Fibroblast of skin of abdomen (primary cell): ENCODE data around the gene CCNL2. TPM values are rescaled to one million over a fixed set of nuclear protein-coding genes. Genes with fewer than 3 reads are reported as not detected.
"Not testable (repeated sequence)": the region's sequence is repeated elsewhere in the genome, so short reads cannot be mapped to it uniquely, and the experiment has no call there.

Experiments
- DNase-seq: peaks from one replicate; pipeline ENCODE4 v3.0.0-alpha.2; 2013
- polyA plus RNA-seq, 2 experiments: library from polyadenylated mRNA; unstranded; fragments of 120-200 nt; gene quantifications; one replicate each; pipeline ENCODE4 v1.2.1, GENCODE V29; 2013; ENCODE audit not compliant: insufficient read length in 2 of 2

CCNL2 gene
- 132 TPM for polyA plus RNA-seq (2013, experiment 1 of 2; ENCODE audit: insufficient read length)
- polyA plus RNA-seq (2013, experiment 2 of 2; ENCODE audit: insufficient read length): 128 TPM

GRCh38 chr1:1399187-1399871 is at the start of gene CCNL2:
CCNL2 (minus strand) TSS chr1:1399335; CDS start chr1:1399306, 29 bp downstream.
- peak; percentile 98 for DNase-seq

GRCh38 chr1:1446631-1447030 is 47.5 kb upstream of the CCNL2 start:
- not testable (repeated sequence) for DNase-seq

GRCh38 chr1:1442069-1442770 is 43.1 kb upstream of the CCNL2 start:
- DNase-seq: no peak

- DNase-seq: no peak
Observed at GRCh38 chr1:1441002-1441888, 42.1 kb upstream of the CCNL2 start.

GRCh38 chr1:1440262-1441001 is 41.3 kb upstream of the CCNL2 start:
- DNase-seq: no peak

- no peak for DNase-seq
Observed at GRCh38 chr1:1439546-1440261, 40.6 kb upstream of the CCNL2 start.

- no peak for DNase-seq
Observed at GRCh38 chr1:1438531-1439381, 39.6 kb upstream of the CCNL2 start.

GRCh38 chr1:1437904-1438376 is 38.8 kb upstream of the CCNL2 start:
- DNase-seq: no peak

GRCh38 chr1:1437033-1437903 is 38.1 kb upstream of the CCNL2 start:
- no peak for DNase-seq

- DNase-seq: no peak
Observed at GRCh38 chr1:1436630-1437032, 37.5 kb upstream of the CCNL2 start.

GRCh38 chr1:1435911-1436629 is 36.9 kb upstream of the CCNL2 start:
- no peak for DNase-seq

- peak; percentile 75 for DNase-seq
Observed at GRCh38 chr1:1435106-1435903, 36.2 kb upstream of the CCNL2 start, which contains the start of gene VWA1. VWA1 (plus strand) TSS chr1:1435690; CDS start chr1:1435749, 59 bp downstream.

- no peak for DNase-seq
Observed at GRCh38 chr1:1434824-1435105, 35.6 kb upstream of the CCNL2 start.

- peak; percentile 44 for DNase-seq
Observed at GRCh38 chr1:1434131-1434823, 35.1 kb upstream of the CCNL2 start.

- DNase-seq: peak; percentile 56
Observed at GRCh38 chr1:1433804-1434130, 34.6 kb upstream of the CCNL2 start.

- no peak for DNase-seq
Observed at GRCh38 chr1:1432951-1433803, 34.0 kb upstream of the CCNL2 start.
